HG02759 (cell line): Measurements from ENCODE around the gene TFAP2A.

Source experiments
- ATAC-seq: cut with Tn5 transposase; IDR thresholded peaks from one replicate; pipeline ENCODE4 v1.9.1; 2021; ENCODE audit warnings: mild to moderate bottlenecking, moderate library complexity; ENCODE audit not compliant: unreplicated experiment

Gene TFAP2A

GRCh38 chr6:10384091-10384609 lies 30.7 kb downstream of the TFAP2A start:
- ATAC-seq, result no peak

DNA sequence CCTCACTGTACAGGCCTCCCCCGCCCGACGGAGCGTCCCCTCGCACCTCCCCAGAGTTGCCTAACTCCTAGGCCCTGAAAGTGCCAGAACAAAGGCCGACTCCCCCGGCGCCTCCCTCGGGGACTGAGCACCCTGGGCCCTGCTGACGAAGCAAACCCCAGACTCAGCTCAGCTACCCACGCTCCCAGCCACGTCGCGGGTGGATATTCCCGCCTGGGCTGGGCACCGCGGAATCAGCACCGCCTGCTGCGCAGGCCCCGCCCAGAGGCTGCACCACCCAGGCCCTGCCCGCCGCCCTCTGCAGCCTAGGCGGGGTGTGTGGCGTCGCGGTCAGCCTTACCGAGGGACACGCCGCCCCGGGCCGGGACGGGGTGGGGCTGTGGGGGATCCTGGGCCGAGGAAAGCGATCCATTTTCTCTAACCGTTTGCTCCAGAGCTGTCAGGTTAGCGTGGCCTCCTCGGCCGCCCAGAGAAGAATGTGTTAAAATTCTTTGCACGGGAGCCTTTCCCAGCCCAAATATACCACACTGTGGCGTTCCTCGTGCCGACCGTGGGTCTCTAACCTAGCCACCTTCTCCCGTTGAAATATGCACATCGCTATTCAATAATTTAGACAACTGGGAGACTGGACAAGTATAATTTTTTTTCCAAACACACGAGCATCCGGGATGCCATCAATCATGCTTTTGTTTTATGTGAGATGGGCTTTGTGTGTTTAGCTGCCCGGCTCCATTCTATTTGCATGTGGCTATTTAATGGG lies 31.4 kb downstream of the TFAP2A start:
- ATAC-seq, result no peak

DNA sequence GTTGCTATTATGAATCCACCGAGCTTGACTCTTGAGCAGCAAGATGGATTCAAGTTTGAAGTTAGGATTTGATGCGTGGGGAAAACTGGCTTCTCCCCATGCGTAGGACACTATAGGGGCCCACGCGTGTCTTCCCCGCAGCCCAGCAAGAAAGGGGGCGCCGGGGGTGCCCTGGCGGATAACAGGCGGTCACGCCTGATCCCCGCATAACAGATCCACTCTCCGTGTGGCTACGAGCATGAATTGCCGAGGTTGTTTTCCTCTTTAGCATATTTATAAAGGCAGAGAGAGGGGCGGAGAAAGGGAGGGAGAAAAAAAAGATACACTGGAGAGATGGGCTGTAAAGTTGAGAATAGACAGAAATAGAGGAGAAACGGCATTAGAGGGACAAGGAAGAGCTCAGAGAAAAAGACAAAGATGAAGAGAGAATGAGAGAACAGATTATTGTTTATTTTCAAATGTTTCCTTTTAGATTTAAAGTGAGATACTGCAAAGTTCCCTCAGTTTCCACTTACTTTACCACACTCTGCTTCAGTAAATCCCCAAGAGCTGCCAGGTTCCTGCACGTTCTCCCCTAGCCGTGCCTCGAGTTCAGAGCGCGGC lies 32.0 kb downstream of the TFAP2A start:
- ATAC-seq, result no peak

DNA sequence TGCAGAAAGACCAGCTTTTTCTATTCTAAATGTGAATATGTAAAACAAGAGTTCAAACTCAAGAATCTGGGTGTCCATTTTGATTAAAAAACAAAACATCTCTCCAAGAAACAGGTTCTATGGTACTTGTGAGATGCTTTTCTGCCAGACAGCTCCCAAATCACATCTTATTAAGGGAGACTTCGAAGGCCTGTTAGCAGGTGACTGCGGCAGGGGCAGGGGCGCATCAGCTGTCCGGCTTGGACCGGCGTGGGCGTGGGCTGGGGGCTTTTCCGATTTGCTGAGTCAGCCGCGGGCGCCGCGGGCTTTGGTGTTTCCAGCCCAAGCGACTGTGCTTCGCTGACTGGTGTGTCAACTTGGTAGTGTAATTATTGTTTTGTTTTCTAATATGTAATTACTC lies 32.6 kb downstream of the TFAP2A start:
- ATAC-seq, result no peak

- no peak for ATAC-seq
These were observed 33.1 kb downstream of the TFAP2A start for GRCh38 chr6:10381830-10382208.

DNA sequence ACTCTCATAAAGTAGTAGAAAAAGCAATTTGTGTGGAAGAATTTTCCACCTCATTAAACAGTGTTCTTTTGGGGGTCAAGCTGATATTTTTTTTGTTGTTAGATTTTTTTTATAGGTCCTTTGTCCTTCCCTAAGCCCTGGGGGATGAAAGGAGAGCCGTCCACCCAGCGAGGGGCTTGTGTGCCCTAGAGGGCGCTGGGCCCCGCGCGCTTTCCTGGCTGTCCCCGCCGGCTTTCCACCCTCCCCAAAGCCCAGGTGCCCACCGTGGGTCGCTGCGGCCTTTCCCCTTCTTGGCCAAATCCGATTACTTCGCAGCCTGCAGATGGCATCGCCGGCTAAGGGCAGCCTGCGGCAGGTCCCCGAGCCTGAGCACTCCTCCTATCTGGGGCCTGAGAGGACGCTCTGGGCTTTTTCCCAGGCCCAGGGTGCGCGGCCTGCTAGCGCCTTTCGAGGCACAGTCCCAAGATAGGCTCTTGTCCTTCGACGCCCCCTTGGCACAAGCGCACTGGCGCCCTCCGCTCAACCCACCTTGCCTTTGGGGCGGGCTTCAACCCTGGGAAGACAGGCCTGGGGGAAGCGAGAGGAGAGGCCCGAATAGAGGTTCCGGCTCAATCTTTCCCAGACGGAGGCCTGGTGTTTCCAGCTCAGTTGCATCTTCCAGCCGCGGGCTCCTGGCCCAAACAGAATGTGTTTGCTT lies 33.6 kb downstream of the TFAP2A start:
- ATAC-seq, result no peak

DNA sequence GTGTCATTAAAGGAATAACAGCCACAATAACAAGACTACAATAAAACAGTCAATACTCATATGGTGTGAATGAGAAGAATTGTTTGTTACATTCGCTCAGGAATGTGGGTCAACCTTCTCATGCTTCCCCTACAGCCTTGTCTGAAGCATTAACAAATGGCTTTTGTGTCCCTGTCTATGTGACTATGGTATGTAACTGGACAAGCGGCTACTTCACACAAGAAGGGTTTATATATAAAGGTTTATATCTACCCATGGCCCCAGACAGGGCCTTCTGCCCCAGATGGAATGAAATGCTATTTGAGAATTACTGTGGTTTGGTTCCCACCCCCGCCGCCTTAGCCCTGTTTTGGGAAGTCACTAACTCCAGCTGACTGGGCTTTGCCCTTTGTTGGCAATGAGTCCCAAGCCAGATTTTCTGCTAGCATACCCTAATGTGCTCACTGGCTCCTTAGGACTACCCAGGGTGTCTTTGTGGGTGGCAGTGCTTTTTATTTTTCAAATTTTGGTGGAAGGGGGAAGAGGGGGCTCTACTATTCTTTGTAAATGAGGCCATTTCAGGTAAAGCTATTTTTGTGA lies 39.4 kb downstream of the TFAP2A start:
- ATAC-seq, result no peak

DNA sequence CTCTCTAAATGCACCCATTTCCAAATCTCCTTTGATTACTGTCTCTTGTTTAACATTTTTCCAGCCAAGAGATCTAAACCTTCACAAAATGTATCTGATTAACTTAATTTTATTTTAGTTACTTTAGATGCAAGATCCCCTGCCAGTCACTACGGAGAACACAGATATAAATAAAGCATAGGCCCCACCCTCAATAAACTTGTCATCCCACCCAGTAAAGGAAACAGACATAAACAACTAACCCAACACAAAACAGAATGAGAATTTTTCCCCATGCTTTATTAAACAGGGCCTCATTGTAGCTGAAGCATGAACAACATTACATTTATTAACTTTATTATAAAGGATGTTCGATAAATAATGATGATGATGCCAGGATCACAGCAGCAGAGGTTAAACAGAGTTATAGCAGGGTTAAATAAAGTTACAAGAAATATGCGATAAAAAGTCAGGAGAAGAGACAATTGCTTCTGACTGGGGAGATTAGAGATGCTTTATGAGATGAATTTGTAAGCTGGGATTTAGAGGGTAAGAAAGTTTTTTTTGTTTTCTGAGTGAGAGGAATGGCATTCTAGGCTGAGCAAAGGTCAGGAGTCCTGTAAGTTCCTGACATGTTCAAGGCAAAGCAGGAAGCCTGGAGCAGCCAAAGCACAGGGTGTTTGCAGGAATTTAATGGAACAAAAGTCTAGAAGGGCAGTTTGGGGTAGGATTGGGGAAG lies 41.1 kb downstream of the TFAP2A start:
- no peak for ATAC-seq

DNA sequence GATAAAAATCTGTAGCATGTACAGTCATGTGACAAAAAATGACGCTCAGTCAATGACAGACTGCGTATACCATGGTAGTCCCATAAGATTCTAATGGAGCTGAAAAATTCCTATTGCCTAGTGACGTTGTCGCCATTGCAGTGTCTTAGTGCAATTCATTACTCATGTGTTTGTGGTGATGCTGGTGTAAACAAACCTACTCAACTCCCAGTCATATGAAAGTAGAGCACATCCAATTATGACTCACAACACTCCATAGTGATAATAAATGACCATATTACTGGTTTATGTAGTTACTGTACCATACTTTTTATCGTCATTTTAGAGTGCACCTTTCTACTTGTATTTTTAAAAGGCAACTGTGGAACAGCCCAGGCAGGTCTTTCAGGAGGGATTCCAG lies 45.0 kb downstream of the TFAP2A start:
- ATAC-seq, result no peak

GRCh38 chr6:10368861-10369260 lies 46.0 kb downstream of the TFAP2A start:
- ATAC-seq, result no peak

GRCh38 chr6:10363911-10364310 lies 51.0 kb downstream of the TFAP2A start:
- ATAC-seq, result no peak

GRCh38 chr6:10362300-10362699 lies 52.6 kb downstream of the TFAP2A start:
- no peak for ATAC-seq

DNA sequence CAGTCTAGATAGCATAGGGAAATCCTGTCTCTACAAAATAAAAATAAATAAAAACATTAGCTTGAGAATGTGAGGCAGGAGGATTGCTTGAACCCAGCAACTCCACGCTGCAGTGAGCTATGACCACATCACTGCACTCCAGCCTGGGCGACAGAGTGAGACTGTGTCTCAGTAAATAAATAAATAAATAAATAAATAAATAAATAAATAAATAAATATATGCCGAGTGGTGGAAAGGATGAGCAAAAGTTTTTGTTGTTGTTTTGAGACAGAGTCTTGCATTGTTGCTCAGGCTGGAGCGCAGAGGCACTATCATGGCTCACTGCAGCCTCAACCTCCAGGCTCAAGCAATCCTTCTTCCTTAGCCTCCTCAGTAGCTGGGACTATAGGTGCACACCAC lies 53.4 kb downstream of the TFAP2A start:
- ATAC-seq, result no peak

GRCh38 chr6:10359581-10359980 lies 55.3 kb downstream of the TFAP2A start:
- no peak for ATAC-seq

DNA sequence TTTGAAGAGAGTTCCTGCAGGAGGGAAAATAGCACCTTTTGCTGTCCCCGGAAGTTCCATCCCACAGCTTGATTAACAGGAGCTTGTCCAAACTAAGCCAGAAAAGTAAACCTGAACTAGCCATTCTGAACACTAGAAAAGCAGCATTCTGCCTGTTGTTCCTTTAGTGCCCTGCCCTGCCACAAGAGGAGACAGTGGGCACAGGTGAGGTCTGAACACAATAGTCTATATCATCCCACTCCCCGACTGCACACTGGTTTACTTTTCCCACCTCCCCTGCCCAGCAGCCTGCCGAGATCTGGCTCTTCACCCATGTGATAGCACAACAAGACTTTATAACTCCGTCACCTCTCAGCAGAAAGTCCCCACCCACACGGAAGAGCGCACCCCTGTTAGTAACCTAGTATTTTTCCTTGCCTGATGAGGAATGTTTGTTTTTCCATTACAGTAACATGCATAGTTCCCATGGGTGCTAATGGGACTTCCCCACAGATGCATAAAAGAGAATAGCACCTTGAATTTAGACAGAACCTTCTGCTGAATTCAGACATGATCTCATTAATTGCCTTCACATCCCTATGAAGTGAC lies 59.7 kb downstream of the TFAP2A start:
- ATAC-seq, result peak; percentile 63

DNA sequence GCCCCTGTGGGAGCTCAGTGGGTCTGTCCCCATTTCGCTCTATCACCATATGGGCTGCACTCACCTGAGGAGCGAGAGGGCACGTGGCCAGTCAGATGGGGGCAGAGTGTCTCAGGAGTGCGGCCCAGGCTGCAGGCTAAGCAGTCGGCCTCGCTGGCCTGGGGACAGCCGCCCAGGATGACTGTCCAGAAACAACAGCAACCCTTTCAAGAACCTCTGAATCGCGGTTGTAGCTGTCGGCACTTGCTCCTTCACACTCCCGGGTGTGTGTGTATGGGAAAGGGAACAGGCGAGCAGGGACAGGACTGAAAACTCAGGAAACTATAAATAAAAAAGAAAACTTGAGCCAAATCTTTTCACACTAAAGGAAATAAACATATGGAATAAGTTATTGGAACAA lies 63.1 kb downstream of the TFAP2A start:
- no peak for ATAC-seq

- no peak for ATAC-seq
These were observed 64.2 kb downstream of the TFAP2A start for GRCh38 chr6:10350720-10351119.

DNA sequence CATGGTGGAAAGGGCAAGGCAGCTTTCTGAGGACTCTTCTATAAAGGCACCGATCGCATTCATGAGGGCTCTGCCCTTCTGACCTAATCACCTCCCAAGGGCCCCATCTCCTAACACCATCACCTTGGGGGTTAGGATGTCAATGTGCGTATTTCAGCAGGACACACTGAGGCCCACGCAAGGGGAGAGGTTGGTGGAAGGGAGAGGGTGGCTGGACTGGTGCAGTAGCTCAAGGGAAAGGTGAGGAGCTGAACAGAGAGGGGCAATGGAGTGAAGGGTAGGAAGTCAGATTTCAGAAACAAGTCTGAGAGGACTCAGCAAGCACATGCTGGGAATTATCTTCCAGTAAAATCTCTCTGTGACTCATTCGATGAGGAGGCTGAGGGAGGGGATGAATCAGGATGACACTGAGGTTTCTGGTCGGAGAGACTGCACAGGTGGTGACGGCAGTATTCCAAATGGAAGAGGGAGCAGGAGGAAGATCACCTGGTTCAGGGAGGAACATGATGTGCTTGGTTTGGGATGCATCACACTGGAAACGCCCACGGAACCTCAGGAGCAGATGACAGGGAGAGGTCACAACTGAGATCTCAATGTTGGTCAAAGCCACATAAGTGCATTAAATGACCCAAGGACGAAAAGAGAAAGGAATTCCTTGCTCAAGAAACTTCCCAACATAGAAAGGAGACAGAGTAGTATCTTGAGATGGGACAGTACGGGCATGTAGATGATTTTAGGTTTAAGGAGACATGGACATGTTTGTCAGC lies 67.1 kb downstream of the TFAP2A start:
- ATAC-seq, result no peak
